Lower lobe of right lung (tissue), 2 donors: ENCODE data around the gene LRRC49. TPM values are rescaled to one million over a fixed set of nuclear protein-coding genes. Genes with fewer than 3 reads are reported as not detected.

Experiments used
- ATAC-seq, 2 donors: fragments of 200-7000 bp; cut with Tn5 transposase; one replicate each; pipeline ENCODE4 v1.9.1; 2020 to 2022; ENCODE audit warnings: mild to moderate bottlenecking in 2 of 2, moderate library complexity in 2 of 2
- DNase-seq: peaks from one replicate; pipeline ENCODE4 v3.0.0-alpha.2; 2020
- H3K27ac ChIP-seq: fragments of 200-600 bp; one replicate; pipeline ENCODE4 v1.8.0; 2022
- H3K27me3 ChIP-seq: fragments of 200-600 bp; one replicate; pipeline ENCODE4 v1.8.0; 2022; ENCODE audit warnings: low read depth
- H3K36me3 ChIP-seq: fragments of 200-600 bp; one replicate; pipeline ENCODE4 v1.8.0; 2022; ENCODE audit warnings: mild to moderate bottlenecking
- H3K4me1 ChIP-seq: fragments of 200-600 bp; one replicate; pipeline ENCODE4 v1.8.0; 2022
- H3K4me3 ChIP-seq: fragments of 200-600 bp; one replicate; pipeline ENCODE4 v1.8.0; 2022; ENCODE audit warnings: mild to moderate bottlenecking
- H3K9me3 ChIP-seq: fragments of 200-600 bp; one replicate; pipeline ENCODE4 v1.8.0; 2022
- CTCF ChIP-seq: fragments of 200-600 bp; IDR thresholded peaks from one replicate; pipeline ENCODE4 v1.8.0; 2022; ENCODE audit warnings: antibody characterized with exemption, mild to moderate bottlenecking
- intact Hi-C: fragments of 100-400 bp; cut with DNase I; formaldehyde crosslinking; loops from one replicate; pipeline ENCODE4 v1.11.0; 2022
- total RNA-seq: library from RNA; stranded (reverse); fragmentation: NEBNext Ultra II Directional; extraction: Animal tissue kit (Norgen Biotek cat#: 25700); gene quantifications from one replicate; pipeline ENCODE4 v1.2.1, GENCODE V29; 2021
- donor health status: DM: no; HTN: yes; CAD: no; lungs with severe emphysema.

The LRRC49 gene
- total RNA-seq, 1 donor from 2014 or later: 7.3 TPM

- no peak for ATAC-seq
- no peaks in the 10 kb centered on the region for H3K36me3 ChIP-seq
- intact Hi-C loops: no loop called here
Observed at GRCh38 chr15:71054286-71054952, 161.8 kb downstream of the LRRC49 start.

GRCh38 chr15:71055461-71055860, 162.8 kb downstream of the LRRC49 start:
- intact Hi-C loops: no loop called here
- no peak for ATAC-seq
- TF ChIP-seq CTCF: no peak

More at GRCh38 chr15:71054286-71054952, 161.8 kb downstream of the LRRC49 start:
- H3K27ac ChIP-seq: no peak overlapping the region
- DNase-seq: no peak
- no peak for TF ChIP-seq CTCF
- H3K27me3 ChIP-seq: no peaks in the 10 kb centered on the region
- H3K9me3 ChIP-seq: no peaks in the 10 kb centered on the region
- no peaks in the 10 kb centered on the region for H3K4me1 ChIP-seq
- no peak overlapping the region for H3K4me3 ChIP-seq

GRCh38 chr15:71056111-71056510, 163.5 kb downstream of the LRRC49 start:
- Histone ChIP-seq H3K27me3 (no peaks in the 10 kb centered on the region), H3K4me3 (no peak overlapping the region), H3K9me3 (no peaks in the 10 kb centered on the region), H3K36me3 (no peaks in the 10 kb centered on the region), H3K4me1 (no peaks in the 10 kb centered on the region), H3K27ac (no peak overlapping the region)
- intact Hi-C loops: no loop called here
- no peak for TF ChIP-seq CTCF
- ATAC-seq (no peak), DNase-seq (no peak)

More at GRCh38 chr15:71055461-71055860, 162.8 kb downstream of the LRRC49 start:
- no peak for DNase-seq
- Histone ChIP-seq H3K9me3 (no peaks in the 10 kb centered on the region), H3K27ac (no peak overlapping the region), H3K4me3 (no peak overlapping the region), H3K4me1 (no peaks in the 10 kb centered on the region), H3K36me3 (no peaks in the 10 kb centered on the region), H3K27me3 (no peaks in the 10 kb centered on the region)

GRCh38 chr15:71057143-71057542, 164.5 kb downstream of the LRRC49 start:
- no peak for TF ChIP-seq CTCF
- intact Hi-C loops: no loop called here
- Histone ChIP-seq H3K4me1 (no peaks in the 10 kb centered on the region), H3K9me3 (no peaks in the 10 kb centered on the region), H3K4me3 (no peak overlapping the region), H3K27me3 (no peaks in the 10 kb centered on the region), H3K36me3 (no peaks in the 10 kb centered on the region), H3K27ac (no peak overlapping the region)
- DNase-seq: no peak
- ATAC-seq: no peak

- no peak overlapping the region for H3K4me3 ChIP-seq
- no peak overlapping the region for H3K27ac ChIP-seq
- DNase-seq (no peak), ATAC-seq (no peak)
- no peaks in the 10 kb centered on the region for H3K4me1 ChIP-seq
- H3K36me3 ChIP-seq: no peaks in the 10 kb centered on the region
- no peaks in the 10 kb centered on the region for H3K27me3 ChIP-seq
- intact Hi-C loops: no loop called here
- TF ChIP-seq CTCF: no peak
- H3K9me3 ChIP-seq: no peaks in the 10 kb centered on the region
Observed at GRCh38 chr15:71057581-71057980, 165.0 kb downstream of the LRRC49 start.
